ENCODE measurements around the gene PPP1R18.

PPP1R18 gene

GRCh38 chr6:30687659-30688431 lies 1.4 kb upstream of the PPP1R18 start:
- H3K27me3 Mint-ChIP-seq = no peaks in the 10 kb centered on the region
- peak overlapping the region; percentile 91 for H3K27ac Mint-ChIP-seq
- peaks cover 38 to 49% of the 10 kb centered on the region in 2 donors for H3K36me3 Mint-ChIP-seq
- peak overlapping the region; percentile 89 to 99 for H3K4me3 Mint-ChIP-seq
- no peak for ATAC-seq (replicated peaks)
- DNase-seq = no peak
- no peaks in the 10 kb centered on the region for H3K9me3 Mint-ChIP-seq
- H3K4me1 Mint-ChIP-seq = peaks cover 44 to 53% of the 10 kb centered on the region in 2 donors

- ATAC-seq (replicated peaks) (peak; percentile 52 to 64), DNase-seq (peak; percentile 96)
- peaks cover 44 to 56% of the 10 kb centered on the region in 2 donors for H3K36me3 Mint-ChIP-seq
- H3K27me3 Mint-ChIP-seq = no peaks in the 10 kb centered on the region
- H3K4me3 Mint-ChIP-seq = peak overlapping the region; percentile 89 to 99
- H3K27ac Mint-ChIP-seq = peak overlapping the region; percentile 91
- H3K4me1 Mint-ChIP-seq = peaks cover 47 to 61% of the 10 kb centered on the region in 2 donors
- H3K9me3 Mint-ChIP-seq = no peaks in the 10 kb centered on the region
Observed at GRCh38 chr6:30686908-30687658, 638 bp upstream of the PPP1R18 start.

- Mint-ChIP-seq H3K36me3 (peaks cover 53 to 71% of the 10 kb centered on the region in 2 donors), H3K9me3 (no peaks in the 10 kb centered on the region), H3K27ac (peak overlapping the region; percentile 91), H3K4me3 (peak overlapping the region; percentile 89 to 99), H3K27me3 (no peaks in the 10 kb centered on the region), H3K4me1 (peaks cover 49 to 74% of the 10 kb centered on the region in 2 donors)
- DNase-seq (no peak), ATAC-seq (replicated peaks) (no peak)
Observed at GRCh38 chr6:30685157-30686008, 1.1 kb downstream of the PPP1R18 start.

- Mint-ChIP-seq H3K4me3 (peak overlapping the region; percentile 89 to 99), H3K4me1 (peaks cover 49 to 74% of the 10 kb centered on the region in 2 donors)
Observed at GRCh38 chr6:30684386-30685156, 1.9 kb downstream of the PPP1R18 start.

GRCh38 chr6:30683980-30684338 lies 2.5 kb downstream of the PPP1R18 start:
- peaks cover 49 to 74% of the 10 kb centered on the region in 2 donors for H3K4me1 Mint-ChIP-seq
- H3K9me3 Mint-ChIP-seq = no peaks in the 10 kb centered on the region
- H3K4me3 Mint-ChIP-seq = peak overlapping the region; percentile 89 to 99

More at GRCh38 chr6:30684386-30685156, 1.9 kb downstream of the PPP1R18 start:
- H3K27me3 Mint-ChIP-seq = no peaks in the 10 kb centered on the region
- DNase-seq (no peak), ATAC-seq (replicated peaks) (no peak)
- peaks cover 56 to 79% of the 10 kb centered on the region in 2 donors for H3K36me3 Mint-ChIP-seq
- no peaks in the 10 kb centered on the region for H3K9me3 Mint-ChIP-seq
- H3K27ac Mint-ChIP-seq = peak overlapping the region; percentile 92

GRCh38 chr6:30683183-30683979 lies 3.1 kb downstream of the PPP1R18 start:
- H3K4me3 Mint-ChIP-seq = peak overlapping the region; percentile 89 to 99
- H3K36me3 Mint-ChIP-seq = peaks cover 60 to 78% of the 10 kb centered on the region in 2 donors
- no peaks in the 10 kb centered on the region for H3K9me3 Mint-ChIP-seq
- H3K4me1 Mint-ChIP-seq = peaks cover 45 to 72% of the 10 kb centered on the region in 2 donors
- DNase-seq = no peak
- ATAC-seq (replicated peaks) = no peak
- no peaks in the 10 kb centered on the region for H3K27me3 Mint-ChIP-seq
- H3K27ac Mint-ChIP-seq = peak overlapping the region; percentile 92

More at GRCh38 chr6:30683980-30684338, 2.5 kb downstream of the PPP1R18 start:
- H3K27me3 Mint-ChIP-seq = no peaks in the 10 kb centered on the region
- H3K36me3 Mint-ChIP-seq = peaks cover 57 to 78% of the 10 kb centered on the region in 2 donors
- DNase-seq = no peak
- no peak for ATAC-seq (replicated peaks)
- H3K27ac Mint-ChIP-seq = peak overlapping the region; percentile 92

GRCh38 chr6:30682143-30683117 lies 4.0 kb downstream of the PPP1R18 start:
- Mint-ChIP-seq H3K36me3 (peaks cover 60 to 73% of the 10 kb centered on the region in 2 donors), H3K4me3 (peak overlapping the region; percentile 89 to 99), H3K4me1 (peaks cover 37 to 62% of the 10 kb centered on the region in 2 donors), H3K27ac (peak overlapping the region; percentile 92), H3K9me3 (no peaks in the 10 kb centered on the region), H3K27me3 (no peaks in the 10 kb centered on the region)
- DNase-seq (peak; percentile 83), ATAC-seq (replicated peaks) (peak; percentile 67 to 70)

GRCh38 chr6:30681766-30682142 lies 4.7 kb downstream of the PPP1R18 start:
- Mint-ChIP-seq H3K27me3 (no peaks in the 10 kb centered on the region), H3K27ac (peak overlapping the region; percentile 92), H3K4me1 (peaks cover 37 to 65% of the 10 kb centered on the region in 2 donors), H3K36me3 (peaks cover 64 to 77% of the 10 kb centered on the region in 2 donors), H3K4me3 (peak overlapping the region; percentile 89 to 99), H3K9me3 (no peaks in the 10 kb centered on the region)
- ATAC-seq (replicated peaks) (peak in 1 of 2 donors; percentile 0), DNase-seq (no peak)

- ATAC-seq (replicated peaks) (no peak), DNase-seq (no peak)
- Mint-ChIP-seq H3K27ac (peak overlapping the region; percentile 47), H3K4me3 (peak overlapping the region; percentile 89 to 99), H3K9me3 (no peaks in the 10 kb centered on the region), H3K4me1 (peaks cover 37 to 60% of the 10 kb centered on the region in 2 donors), H3K27me3 (no peaks in the 10 kb centered on the region), H3K36me3 (peaks cover 59 to 71% of the 10 kb centered on the region in 2 donors)
Observed at GRCh38 chr6:30679765-30680535, 6.5 kb downstream of the PPP1R18 start.

GRCh38 chr6:30678964-30679726 lies 7.3 kb downstream of the PPP1R18 start:
- H3K27me3 Mint-ChIP-seq = no peaks in the 10 kb centered on the region
- peak overlapping the region; percentile 89 to 99 for H3K4me3 Mint-ChIP-seq
- ATAC-seq (replicated peaks) (peak; percentile 50 to 58), DNase-seq (peak; percentile 79)
- H3K4me1 Mint-ChIP-seq = peaks cover 35 to 58% of the 10 kb centered on the region in 2 donors
- H3K36me3 Mint-ChIP-seq = peaks cover 54 to 64% of the 10 kb centered on the region in 2 donors
- H3K9me3 Mint-ChIP-seq = no peaks in the 10 kb centered on the region
- peak overlapping the region; percentile 88 for H3K27ac Mint-ChIP-seq

Measured in stimulated activated naive B cell treated with anti-CD40 and anti-IgM and Interleukin-4, amounts not matched to agents 10 μg/mL and 1 μg/mL and 100 μg/mL, for 72 hours (primary cell).